ENCODE measurements around the gene CYBA. TPM values are rescaled to one million over a fixed set of nuclear protein-coding genes. Genes with fewer than 3 reads are reported as not detected.

CYBA gene
- polyA plus RNA-seq, 3 donors = 1,168 to 2,376 (median 2,092) TPM

DNA sequence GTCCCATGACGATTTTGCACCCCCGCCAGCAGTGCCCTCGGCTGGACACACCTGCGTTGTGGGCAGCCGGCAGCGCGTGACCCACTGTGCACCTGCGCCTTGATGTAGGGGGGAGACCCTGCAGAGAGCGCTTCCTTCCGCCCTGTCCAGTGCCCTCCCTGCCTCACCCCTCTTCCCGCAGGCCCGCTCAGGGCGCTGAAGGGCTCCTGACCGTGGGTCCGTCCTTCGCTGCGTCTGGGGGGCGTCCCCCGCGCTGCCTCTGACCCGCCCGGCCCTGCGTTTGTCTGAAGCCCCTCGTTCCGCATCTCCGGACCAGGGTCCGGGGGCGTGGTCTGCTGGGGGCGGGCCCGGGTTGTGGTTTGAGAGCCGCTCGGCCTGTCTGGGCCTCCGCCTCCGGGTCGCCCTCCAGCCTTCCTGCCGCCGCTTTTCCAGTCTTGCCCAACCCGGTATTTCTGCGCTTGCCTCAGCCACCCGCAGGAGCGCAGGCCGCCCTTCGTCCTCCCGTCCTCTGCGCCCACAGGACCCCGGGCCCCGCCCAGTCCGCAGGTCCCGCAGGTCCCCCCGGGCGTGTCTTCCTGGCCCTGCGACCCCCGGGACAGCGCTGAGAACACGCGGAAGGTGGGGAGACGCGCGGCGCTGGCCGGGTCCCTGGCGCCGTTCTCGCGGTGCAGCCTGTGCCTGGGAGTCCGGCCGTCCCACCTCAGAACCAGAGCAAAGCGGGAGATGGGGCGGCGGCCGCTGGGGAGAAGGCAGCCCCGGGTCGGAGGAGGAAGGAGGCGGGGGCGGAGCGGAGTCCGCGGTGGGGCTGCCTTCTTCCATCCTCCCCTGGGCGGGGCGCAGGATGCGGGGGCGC is 16.5 kb downstream of the CYBA start:
- DNase-seq = peak; percentile 58 to 90 (median 58)
- H3K79me2 ChIP-seq (ENCODE audit: insufficient read depth, low read length) = no peaks in the 10 kb centered on the region
- 2% methylated on average over 72 of the region's 82 CpGs for WGBS (ENCODE audit: insufficient coverage)
- Mint-ChIP-seq H3K4me3 (peak overlapping the region; percentile 69 to 85), H3K27ac (peak overlapping the region in 1 of 7 donors; percentile 65), H3K4me1 (peaks cover 17% of the 10 kb centered on the region), H3K36me3 (peaks cover 26 to 39% of the 10 kb centered on the region in 2 donors), H3K27me3 (ENCODE audit: low read depth in 3 of 3) (peaks cover 33 to 57% (median 39%) of the 10 kb centered on the region in 3 donors), H3K9me3 (peaks cover 0 to 7% (median 5%) of the 10 kb centered on the region in 7 donors)
- peaks cover 30% of the 10 kb centered on the region for H4K20me1 ChIP-seq (ENCODE audit: insufficient read depth, low read length)
- no peak overlapping the region for H3K27ac ChIP-seq (ENCODE audit: low read depth in 1 of 2, low read length in 2 of 2)
- H3K4me2 ChIP-seq (replicated peaks; ENCODE audit: extremely low read depth, low read length, poor library complexity, severe bottlenecking) = peak overlapping the region; percentile 79
- H3K9me3 ChIP-seq (replicated peaks in 1 of 2; ENCODE audit: control insufficient read depth in 1 of 2, insufficient read depth in 1 of 2, low read length in 2 of 2) = peaks cover 0 to 5% of the 10 kb centered on the region in 2 donors
- peak overlapping the region; percentile 65 for H3K9ac ChIP-seq (ENCODE audit: insufficient read depth, low read length, poor library complexity, severe bottlenecking)
- intact Hi-C loops (cut with micrococcal nuclease) = loop anchor here in 1 of 2 donors (10.0 kb wide), 1 partner anchor 50 kb away; the partner anchor contains the start of gene SNAI3
- H3K36me3 ChIP-seq (replicated peaks in 1 of 2; ENCODE audit: control insufficient read depth in 1 of 2, insufficient read depth in 2 of 2, low read length in 2 of 2) = peaks cover 28 to 32% of the 10 kb centered on the region in 2 donors
- peaks cover 10 to 41% of the 10 kb centered on the region in 2 donors for H3K27me3 ChIP-seq (ENCODE audit: control insufficient read depth in 2 of 2, insufficient read depth in 2 of 2, low read length in 2 of 2)
- H3K4me3 ChIP-seq (replicated peaks in 1 of 3; ENCODE audit: low read depth in 2 of 3, low read length in 3 of 3) = peak overlapping the region; percentile 40 to 77 (median 44)
- TF ChIP-seq, protein P1, sequence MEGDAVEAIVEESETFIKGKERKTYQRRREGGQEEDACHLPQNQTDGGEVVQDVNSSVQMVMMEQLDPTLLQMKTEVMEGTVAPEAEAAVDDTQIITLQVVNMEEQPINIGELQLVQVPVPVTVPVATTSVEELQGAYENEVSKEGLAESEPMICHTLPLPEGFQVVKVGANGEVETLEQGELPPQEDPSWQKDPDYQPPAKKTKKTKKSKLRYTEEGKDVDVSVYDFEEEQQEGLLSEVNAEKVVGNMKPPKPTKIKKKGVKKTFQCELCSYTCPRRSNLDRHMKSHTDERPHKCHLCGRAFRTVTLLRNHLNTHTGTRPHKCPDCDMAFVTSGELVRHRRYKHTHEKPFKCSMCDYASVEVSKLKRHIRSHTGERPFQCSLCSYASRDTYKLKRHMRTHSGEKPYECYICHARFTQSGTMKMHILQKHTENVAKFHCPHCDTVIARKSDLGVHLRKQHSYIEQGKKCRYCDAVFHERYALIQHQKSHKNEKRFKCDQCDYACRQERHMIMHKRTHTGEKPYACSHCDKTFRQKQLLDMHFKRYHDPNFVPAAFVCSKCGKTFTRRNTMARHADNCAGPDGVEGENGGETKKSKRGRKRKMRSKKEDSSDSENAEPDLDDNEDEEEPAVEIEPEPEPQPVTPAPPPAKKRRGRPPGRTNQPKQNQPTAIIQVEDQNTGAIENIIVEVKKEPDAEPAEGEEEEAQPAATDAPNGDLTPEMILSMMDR (IDR thresholded peaks at IDR 0.05) = no peak
- peaks cover 21 to 26% of the 10 kb centered on the region in 2 donors for H3K4me1 ChIP-seq (ENCODE audit: control insufficient read depth in 1 of 2, insufficient read depth in 2 of 2, low read length in 2 of 2)
- H2AFZ ChIP-seq (ENCODE audit: insufficient read depth, low read depth, low read length, poor library complexity, severe bottlenecking) = peak overlapping the region; percentile 67

DNA sequence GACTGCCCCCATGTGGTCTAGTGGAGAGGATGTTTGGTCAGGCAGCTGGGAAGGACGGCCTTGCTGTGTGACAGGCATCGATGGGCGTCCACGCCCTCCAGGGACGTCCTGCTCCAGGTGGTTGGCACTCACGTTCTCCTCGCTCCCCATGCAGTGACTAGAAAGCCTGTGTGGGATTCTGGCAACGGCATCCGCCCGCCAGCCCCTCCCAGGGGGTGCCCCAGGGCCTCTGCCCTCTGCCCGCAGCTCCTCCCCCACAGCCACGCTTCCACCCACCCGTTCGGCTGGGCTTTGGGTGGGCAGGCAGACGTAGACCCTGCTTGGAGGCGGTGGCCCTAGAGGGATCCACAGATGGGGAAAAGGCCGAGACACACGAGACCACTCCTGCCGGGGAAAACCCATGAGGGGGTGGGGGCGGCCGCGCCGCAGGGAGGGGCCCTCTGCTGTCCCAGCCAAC is 17.1 kb downstream of the CYBA start:
- Histone ChIP-seq H2AFZ (ENCODE audit: insufficient read depth, low read depth, low read length, poor library complexity, severe bottlenecking) (peak overlapping the region; percentile 67), H3K4me1 (ENCODE audit: control insufficient read depth in 1 of 2, insufficient read depth in 2 of 2, low read length in 2 of 2) (peaks cover 21 to 26% of the 10 kb centered on the region in 2 donors), H4K20me1 (ENCODE audit: insufficient read depth, low read length) (peaks cover 24% of the 10 kb centered on the region), H3K79me2 (ENCODE audit: insufficient read depth, low read length) (no peaks in the 10 kb centered on the region), H3K27ac (ENCODE audit: low read depth in 1 of 2, low read length in 2 of 2) (no peak overlapping the region), H3K9me3 (replicated peaks in 1 of 2; ENCODE audit: control insufficient read depth in 1 of 2, insufficient read depth in 1 of 2, low read length in 2 of 2) (peaks cover 0 to 5% of the 10 kb centered on the region in 2 donors), H3K9ac (ENCODE audit: insufficient read depth, low read length, poor library complexity, severe bottlenecking) (peak overlapping the region; percentile 65), H3K4me2 (replicated peaks; ENCODE audit: extremely low read depth, low read length, poor library complexity, severe bottlenecking) (peak overlapping the region; percentile 79), H3K36me3 (replicated peaks in 1 of 2; ENCODE audit: control insufficient read depth in 1 of 2, insufficient read depth in 2 of 2, low read length in 2 of 2) (peaks cover 28 to 34% of the 10 kb centered on the region in 2 donors), H3K27me3 (ENCODE audit: control insufficient read depth in 2 of 2, insufficient read depth in 2 of 2, low read length in 2 of 2) (peaks cover 4 to 34% of the 10 kb centered on the region in 2 donors), H3K4me3 (replicated peaks in 1 of 3; ENCODE audit: low read depth in 2 of 3, low read length in 3 of 3) (peak overlapping the region; percentile 40 to 77 (median 44))
- Mint-ChIP-seq H3K36me3 (peaks cover 30 to 46% of the 10 kb centered on the region in 2 donors), H3K9me3 (peaks cover 0 to 7% (median 5%) of the 10 kb centered on the region in 7 donors), H3K27me3 (ENCODE audit: low read depth in 3 of 3) (peaks cover 28 to 50% (median 35%) of the 10 kb centered on the region in 3 donors), H3K27ac (peak overlapping the region in 2 of 7 donors; percentile 25 to 75), H3K4me1 (peaks cover 17% of the 10 kb centered on the region), H3K4me3 (peak overlapping the region; percentile 69 to 85)
- TF ChIP-seq, protein P1 (IDR thresholded peaks at IDR 0.05) = peak; percentile 46
- 17% methylated on average over 20 of the region's 23 CpGs for WGBS (ENCODE audit: insufficient coverage)
- intact Hi-C loops (cut with micrococcal nuclease) = loop anchor here in 1 of 2 donors (10.0 kb wide), 1 partner anchor 51 kb away; the partner anchor contains the start of gene SNAI3
- peak in 2 of 3 donors; percentile 28 to 59 for DNase-seq

Data from CD14-positive monocyte (primary cell).